Activated effector memory CD4-positive, alpha-beta T cell treated with Interleukin-2 at 50 U/mL for 16 hours (primary cell): ENCODE results near the gene EGF.

Experiments used
- DNase-seq: peaks from one replicate; pipeline ENCODE4 v3.0.0-alpha.2; 2020

EGF gene

DNA sequence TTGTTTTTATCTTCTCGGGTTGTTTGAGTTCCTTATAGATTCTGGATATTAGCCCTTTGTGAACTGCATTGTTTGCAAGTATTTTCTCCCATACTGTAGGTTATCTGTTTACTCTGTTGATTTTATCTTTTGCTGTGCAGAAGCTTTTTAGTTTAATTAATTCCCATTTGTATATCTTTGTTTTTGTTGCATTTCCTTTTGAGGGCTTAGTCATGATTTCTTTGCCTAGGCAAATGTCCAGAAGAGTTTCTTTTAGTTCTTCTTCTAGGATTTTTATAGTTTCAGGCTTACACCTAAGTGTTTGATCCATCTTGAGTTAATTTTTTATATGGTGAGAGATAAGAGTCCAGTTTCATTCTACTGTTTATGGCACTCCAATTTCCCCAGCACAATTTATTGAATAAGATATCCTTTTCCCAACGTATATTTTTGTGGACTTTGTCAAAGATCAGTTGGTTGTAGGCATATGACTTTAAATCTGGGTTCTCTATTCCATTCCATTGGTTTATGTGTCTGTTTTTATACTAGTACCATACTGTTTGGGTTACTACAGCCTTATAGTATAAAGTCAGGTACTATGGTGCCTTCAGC is 54.3 kb downstream of the EGF start:
- no peak for DNase-seq

- DNase-seq: no peak
Measured at GRCh38 chr4:109967798-109968520, 55.3 kb downstream of the EGF start.

- DNase-seq: no peak
Measured at GRCh38 chr4:109969087-109969486, 56.4 kb downstream of the EGF start.

- no peak for DNase-seq
Measured at GRCh38 chr4:109969919-109970318, 57.2 kb downstream of the EGF start.

- no peak for DNase-seq
Measured at GRCh38 chr4:109972786-109973528, 60.3 kb downstream of the EGF start.

- DNase-seq: no peak
Measured at GRCh38 chr4:109973529-109973905, 60.8 kb downstream of the EGF start.

DNA sequence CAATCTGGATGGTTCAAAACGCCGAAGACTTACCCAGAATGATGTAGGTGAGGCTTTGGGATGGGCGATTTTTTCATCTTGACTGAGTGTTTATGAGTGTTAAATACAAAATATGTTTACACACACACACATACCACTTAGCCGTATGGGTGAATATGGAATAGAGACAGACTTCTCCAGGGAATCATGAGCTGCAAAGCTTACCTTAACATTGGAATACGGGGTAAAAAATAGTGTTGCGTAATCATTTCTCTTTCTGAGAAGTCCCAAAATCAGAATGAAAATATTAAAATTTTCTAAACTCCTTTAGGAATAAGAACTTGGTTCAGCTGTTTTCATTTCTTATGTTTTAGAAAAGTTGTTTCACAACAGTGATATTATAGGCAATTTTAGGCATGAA is 63.5 kb downstream of the EGF start:
- DNase-seq: no peak

DNA sequence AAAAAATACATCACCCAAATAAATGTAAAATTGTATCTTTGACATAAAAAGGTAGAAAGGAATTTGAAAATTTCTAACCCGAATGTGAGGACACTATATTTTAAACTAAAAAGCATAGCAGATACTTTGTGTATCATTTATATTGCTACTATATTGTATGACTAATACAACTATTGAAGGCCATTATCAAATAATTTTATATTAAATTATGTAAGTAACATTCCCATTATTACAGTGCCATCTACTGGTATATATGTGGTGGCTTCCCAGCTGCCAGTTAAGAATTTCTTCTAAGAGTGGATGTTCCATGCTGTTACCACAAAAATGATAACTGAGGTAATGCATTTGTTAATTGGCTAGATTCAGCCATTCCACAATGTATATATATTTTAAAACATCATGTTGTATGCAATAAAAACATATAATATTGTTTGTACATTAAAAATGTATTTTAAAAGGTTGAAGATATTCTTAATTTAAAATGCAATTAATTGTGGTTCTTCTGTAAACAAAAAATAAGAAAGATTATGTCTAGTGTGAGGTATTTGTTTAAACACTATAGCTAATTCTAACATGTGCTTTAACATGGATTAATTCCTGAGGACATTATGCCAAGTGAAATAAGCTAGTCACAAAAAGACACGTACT is 65.3 kb downstream of the EGF start:
- DNase-seq: no peak

DNA sequence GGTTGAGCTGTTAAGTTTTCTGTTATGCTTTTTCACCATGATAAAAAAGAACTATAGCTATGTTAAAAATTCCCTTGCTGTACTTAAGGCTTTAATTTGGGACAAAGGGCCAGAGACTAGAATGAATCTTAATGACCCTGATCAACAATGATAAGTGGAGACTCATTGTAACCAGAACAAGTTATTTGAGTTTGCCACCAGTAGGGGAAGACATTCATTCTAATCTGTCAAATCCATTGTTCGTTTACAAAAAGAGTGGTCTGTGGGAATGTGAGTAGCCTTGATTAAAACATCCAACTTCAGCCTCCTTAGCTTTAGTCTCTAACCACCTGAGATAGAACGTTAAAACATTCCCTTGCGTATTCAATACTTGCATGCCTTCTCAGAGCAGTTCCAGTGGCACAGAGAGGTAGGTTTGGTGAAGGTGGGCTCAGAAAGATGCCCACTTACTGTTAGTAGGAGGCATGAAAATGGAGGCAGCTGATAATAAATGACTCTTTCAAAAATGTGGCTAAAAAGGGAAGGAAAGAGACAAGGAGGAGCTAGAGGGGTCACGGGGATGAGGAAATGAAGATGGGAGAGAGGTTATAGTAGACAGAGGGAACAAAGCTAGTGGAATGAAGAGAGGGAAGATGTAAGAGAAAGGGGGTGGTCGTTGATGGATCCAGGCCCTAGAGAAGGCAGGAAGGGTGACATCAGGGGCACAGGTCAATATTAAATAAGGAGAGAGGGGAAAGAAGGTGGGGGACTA is 66.2 kb downstream of the EGF start:
- DNase-seq: no peak

- DNase-seq: no peak
Measured at GRCh38 chr4:109979920-109980717, 67.4 kb downstream of the EGF start.

DNA sequence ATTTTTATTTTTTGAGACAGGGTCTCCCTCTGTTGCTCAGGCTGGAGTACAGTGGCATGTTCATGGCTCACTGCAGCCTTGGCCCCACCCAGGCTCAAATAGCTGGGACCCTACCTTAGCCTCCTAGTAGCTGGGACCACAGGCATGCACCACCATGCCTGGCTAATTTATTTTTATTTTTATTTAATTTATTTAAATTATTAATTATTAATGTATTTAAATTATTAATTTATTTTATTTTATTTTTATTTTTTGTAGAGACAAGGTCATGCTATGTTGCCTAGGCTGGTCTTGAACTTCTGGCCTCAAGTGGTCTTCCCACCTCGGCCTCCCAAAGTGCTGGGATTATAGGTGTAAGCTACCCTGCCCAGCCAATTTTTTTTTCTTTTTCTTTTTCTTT is 69.3 kb downstream of the EGF start:
- no peak for DNase-seq

GRCh38 chr4:109982521-109982920 is 69.8 kb downstream of the EGF start:
- DNase-seq: no peak

DNA sequence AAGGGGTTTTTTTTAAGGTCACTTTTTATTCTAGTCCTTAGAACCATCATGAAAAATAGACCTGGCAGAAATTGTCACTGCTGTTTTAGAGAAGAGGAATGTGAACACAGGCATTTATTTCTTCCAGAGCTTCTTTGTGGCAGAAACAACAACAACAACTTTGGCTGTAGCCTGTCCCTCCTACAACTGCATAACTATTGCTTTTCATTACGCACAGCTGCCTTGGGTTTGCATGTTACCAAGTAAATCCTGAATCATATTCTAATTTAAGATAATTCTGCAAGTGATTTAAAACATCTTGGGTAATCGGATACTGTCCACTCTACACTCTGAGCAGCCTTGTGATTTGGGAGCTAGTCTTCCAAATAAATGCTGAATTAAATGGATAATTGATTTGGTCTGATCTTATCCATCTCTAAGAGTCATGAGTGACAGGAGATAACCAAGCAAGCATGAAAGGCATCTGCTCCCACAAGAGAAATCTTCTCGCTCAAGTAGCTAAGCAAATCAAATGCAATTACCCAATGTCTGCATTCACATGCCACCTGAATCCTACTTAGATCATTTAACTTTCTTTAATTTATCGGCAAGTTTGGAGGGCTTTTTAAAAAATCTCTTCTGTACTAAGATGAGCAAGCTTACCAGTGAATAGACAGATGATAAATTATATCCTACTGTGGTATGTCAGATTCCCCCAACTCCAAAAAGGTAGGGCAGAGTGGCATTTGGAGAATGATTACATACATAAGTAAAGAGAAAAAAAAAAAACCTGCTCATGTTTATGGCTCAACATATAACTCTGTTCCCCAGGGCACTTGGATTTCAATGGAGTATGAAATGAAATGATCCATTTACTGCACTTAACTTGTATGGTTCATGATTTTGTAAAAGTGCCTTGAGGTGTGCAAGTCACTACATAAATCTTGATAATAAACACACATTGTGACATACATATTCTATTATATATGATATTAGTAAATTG is 73.6 kb downstream of the EGF start:
- no peak for DNase-seq

GRCh38 chr4:109989044-109989443 is 76.4 kb downstream of the EGF start:
- no peak for DNase-seq

DNA sequence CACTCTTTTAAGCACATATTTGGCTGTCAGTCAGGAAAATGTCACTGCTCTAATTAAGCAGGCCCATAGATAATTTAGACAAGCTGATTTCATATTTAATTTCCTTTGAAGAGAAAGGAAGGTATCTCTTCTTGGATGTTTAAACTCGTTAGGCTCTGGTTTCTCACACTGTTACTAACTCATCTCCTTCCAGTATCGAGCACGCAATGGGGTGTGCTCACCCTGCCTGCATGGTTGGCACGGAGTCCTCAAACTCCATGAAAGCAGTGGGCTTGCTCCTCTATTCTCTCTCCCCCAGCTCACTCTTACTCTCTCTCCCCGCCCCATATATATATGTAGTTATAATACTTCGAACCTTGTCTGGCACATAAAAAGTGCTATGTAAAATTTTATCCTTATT is 76.9 kb downstream of the EGF start:
- DNase-seq: no peak

GRCh38 chr4:109990261-109991257 is 77.9 kb downstream of the EGF start:
- DNase-seq: no peak

- DNase-seq: no peak
Measured at GRCh38 chr4:109993116-109993515, 80.4 kb downstream of the EGF start.

- no peak for DNase-seq
Measured at GRCh38 chr4:109994415-109994827, 81.7 kb downstream of the EGF start.

DNA sequence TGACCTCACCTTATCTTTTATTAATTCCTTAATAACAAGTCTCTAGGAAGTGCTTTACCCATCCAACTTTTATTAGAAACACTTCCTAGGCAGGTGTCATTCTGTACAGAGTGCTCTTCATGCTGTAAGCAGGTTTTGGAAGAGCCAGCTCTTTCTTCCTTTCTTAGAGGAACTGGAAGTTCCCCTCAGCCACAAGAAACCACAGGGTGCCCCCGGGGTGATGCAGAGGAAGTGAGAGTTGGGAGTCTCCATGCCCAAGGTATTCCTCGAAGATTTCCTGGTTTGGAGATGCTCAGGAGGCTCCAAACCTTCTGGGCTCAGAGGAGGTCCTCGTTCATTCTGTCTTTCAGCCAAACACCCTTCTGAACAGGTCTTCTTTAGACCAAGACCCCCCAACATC is 83.8 kb downstream of the EGF start:
- no peak for DNase-seq
